GM03348 (cell line): ENCODE measurements around the gene CCDC192.
"Not testable (repeated sequence)": the region's sequence is repeated elsewhere in the genome, so short reads cannot be mapped to it uniquely, and the experiment has no call there.

Experiments used
- DNase-seq: peaks from one replicate; pipeline ENCODE4 v3.0.0; 2012; ENCODE audit warnings: low spot score

CCDC192 gene

GRCh38 chr5:127699416-127699815 is 3.8 kb upstream of the CCDC192 start:
- DNase-seq: no peak

- DNase-seq: no peak
Measured at GRCh38 chr5:127700237-127700766, 2.9 kb upstream of the CCDC192 start.

- DNase-seq: no peak
Measured at GRCh38 chr5:127702434-127702833, 757 bp upstream of the CCDC192 start.

- DNase-seq: peak; percentile 61
Measured at GRCh38 chr5:127705120-127705892, 2.1 kb downstream of the CCDC192 start.

- DNase-seq: no peak
Measured at GRCh38 chr5:127706691-127707090, 3.5 kb downstream of the CCDC192 start.

GRCh38 chr5:127707209-127707608 is 4.0 kb downstream of the CCDC192 start:
- DNase-seq: no peak

- not testable (repeated sequence) for DNase-seq
Measured at GRCh38 chr5:127713083-127713482, 9.9 kb downstream of the CCDC192 start.

GRCh38 chr5:127718181-127718580 is 15.0 kb downstream of the CCDC192 start:
- no peak for DNase-seq

GRCh38 chr5:127723571-127723970 is 20.4 kb downstream of the CCDC192 start:
- peak; percentile 29 for DNase-seq

- DNase-seq: no peak
Measured at GRCh38 chr5:127725673-127726072, 22.5 kb downstream of the CCDC192 start.

- DNase-seq: no peak
Measured at GRCh38 chr5:127732963-127733362, 29.8 kb downstream of the CCDC192 start.

- not testable (repeated sequence) for DNase-seq
Measured at GRCh38 chr5:127739348-127739747, 36.2 kb downstream of the CCDC192 start.

- DNase-seq: no peak
Measured at GRCh38 chr5:127739807-127740384, 36.7 kb downstream of the CCDC192 start.

- DNase-seq: no peak
Measured at GRCh38 chr5:127741412-127741811, 38.2 kb downstream of the CCDC192 start.

- no peak for DNase-seq
Measured at GRCh38 chr5:127744241-127744640, 41.0 kb downstream of the CCDC192 start.

GRCh38 chr5:127746756-127747155 is 43.6 kb downstream of the CCDC192 start:
- peak; percentile 40 for DNase-seq

GRCh38 chr5:127752503-127753265 is 49.5 kb downstream of the CCDC192 start:
- DNase-seq: not testable (repeated sequence)

- peak; percentile 31 for DNase-seq
Measured at GRCh38 chr5:127754259-127754658, 51.1 kb downstream of the CCDC192 start.

GRCh38 chr5:127754706-127755105 is 51.5 kb downstream of the CCDC192 start:
- DNase-seq: no peak

GRCh38 chr5:127757576-127757975 is 54.4 kb downstream of the CCDC192 start:
- peak; percentile 72 for DNase-seq

GRCh38 chr5:127758766-127759283 is 55.6 kb downstream of the CCDC192 start:
- DNase-seq: peak; percentile 31

GRCh38 chr5:127761869-127762268 is 58.7 kb downstream of the CCDC192 start:
- DNase-seq: no peak
